GM23248 (cell line): ENCODE measurements around the gene TUBG2.

Experiments used
- EZH2 ChIP-seq: fragments of 200-600 bp; sonication (generic); IDR thresholded peaks from 2 replicates; pipeline ENCODE4 v1.6.1; 2018; ENCODE audit warnings: antibody characterized with exemption, mild to moderate bottlenecking; ENCODE audit not compliant: insufficient read depth, poor library complexity, severe bottlenecking
- EZH2phosphoT487 ChIP-seq: fragments of 200-600 bp; sonication (generic); IDR thresholded peaks from 2 replicates; pipeline ENCODE4 v1.6.1; 2018; ENCODE audit warnings: antibody characterized with exemption, moderate library complexity, mild to moderate bottlenecking, low read depth; ENCODE audit not compliant: insufficient read depth

DNA sequence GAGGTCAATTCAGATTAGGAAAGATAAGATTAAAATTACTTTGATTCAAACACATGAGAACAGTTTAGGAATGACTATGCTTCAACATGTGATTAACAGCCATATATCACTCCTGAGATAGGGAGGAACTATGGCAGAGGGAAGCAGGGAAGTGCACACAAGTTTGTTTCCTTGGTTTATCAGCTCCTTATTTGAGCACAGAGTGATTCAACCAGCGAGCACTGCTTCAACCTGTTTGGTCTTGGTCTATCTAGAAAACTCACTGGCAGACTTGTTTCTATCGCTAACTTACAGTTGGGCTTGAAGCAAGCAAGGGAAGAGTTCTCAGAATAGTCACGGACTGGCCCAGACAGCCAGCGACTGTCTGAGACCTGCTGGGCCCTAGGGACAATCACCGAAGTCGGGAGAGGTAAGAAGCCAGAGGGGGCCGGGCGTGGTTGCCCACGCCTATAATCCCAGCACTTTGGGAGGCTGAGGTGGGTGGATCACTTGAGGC, 26.1 kb upstream of the TUBG2 start:
- TF ChIP-seq EZH2, result no peak
- no peak for TF ChIP-seq EZH2phosphoT487
